ENCODE data around the gene HOMER1. TPM values are rescaled to one million over a fixed set of nuclear protein-coding genes. Genes with fewer than 3 reads are reported as not detected.

The HOMER1 gene
- polyA plus RNA-seq, 1 donor from 2014 or later = 30.6 TPM

- Histone ChIP-seq H2AFZ (ENCODE audit: low read depth, low read length) (no peak overlapping the region), H4K20me1 (ENCODE audit: insufficient read depth) (no peaks in the 10 kb centered on the region), H3K27ac (ENCODE audit: low read length) (no peak overlapping the region), H3K9ac (ENCODE audit: low read length) (no peak overlapping the region), H3K36me3 (ENCODE audit: insufficient read depth, low read length) (peaks cover 8% of the 10 kb centered on the region), H3F3A (ENCODE audit: insufficient read depth, low read length, poor library complexity, severe bottlenecking) (no peaks in the 10 kb centered on the region), H3K27me3 (ENCODE audit: insufficient read depth, low read depth, low read length) (no peaks in the 10 kb centered on the region), H3K4me2 (ENCODE audit: low read length) (no peak overlapping the region), H3K9me3 (ENCODE audit: low read length) (no peaks in the 10 kb centered on the region), H3K9me2 (ENCODE audit: insufficient read depth, low read length) (no peaks in the 10 kb centered on the region), H3K4me3 (ENCODE audit: low read length) (no peak overlapping the region), H3K79me2 (replicated peaks; ENCODE audit: insufficient read depth, low read length) (no peaks in the 10 kb centered on the region)
- TF ChIP-seq, protein P1, sequence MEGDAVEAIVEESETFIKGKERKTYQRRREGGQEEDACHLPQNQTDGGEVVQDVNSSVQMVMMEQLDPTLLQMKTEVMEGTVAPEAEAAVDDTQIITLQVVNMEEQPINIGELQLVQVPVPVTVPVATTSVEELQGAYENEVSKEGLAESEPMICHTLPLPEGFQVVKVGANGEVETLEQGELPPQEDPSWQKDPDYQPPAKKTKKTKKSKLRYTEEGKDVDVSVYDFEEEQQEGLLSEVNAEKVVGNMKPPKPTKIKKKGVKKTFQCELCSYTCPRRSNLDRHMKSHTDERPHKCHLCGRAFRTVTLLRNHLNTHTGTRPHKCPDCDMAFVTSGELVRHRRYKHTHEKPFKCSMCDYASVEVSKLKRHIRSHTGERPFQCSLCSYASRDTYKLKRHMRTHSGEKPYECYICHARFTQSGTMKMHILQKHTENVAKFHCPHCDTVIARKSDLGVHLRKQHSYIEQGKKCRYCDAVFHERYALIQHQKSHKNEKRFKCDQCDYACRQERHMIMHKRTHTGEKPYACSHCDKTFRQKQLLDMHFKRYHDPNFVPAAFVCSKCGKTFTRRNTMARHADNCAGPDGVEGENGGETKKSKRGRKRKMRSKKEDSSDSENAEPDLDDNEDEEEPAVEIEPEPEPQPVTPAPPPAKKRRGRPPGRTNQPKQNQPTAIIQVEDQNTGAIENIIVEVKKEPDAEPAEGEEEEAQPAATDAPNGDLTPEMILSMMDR (IDR thresholded peaks at IDR 0.05; ENCODE audit: poor library complexity, severe bottlenecking) = no peak
- TF ChIP-seq, protein P2, sequence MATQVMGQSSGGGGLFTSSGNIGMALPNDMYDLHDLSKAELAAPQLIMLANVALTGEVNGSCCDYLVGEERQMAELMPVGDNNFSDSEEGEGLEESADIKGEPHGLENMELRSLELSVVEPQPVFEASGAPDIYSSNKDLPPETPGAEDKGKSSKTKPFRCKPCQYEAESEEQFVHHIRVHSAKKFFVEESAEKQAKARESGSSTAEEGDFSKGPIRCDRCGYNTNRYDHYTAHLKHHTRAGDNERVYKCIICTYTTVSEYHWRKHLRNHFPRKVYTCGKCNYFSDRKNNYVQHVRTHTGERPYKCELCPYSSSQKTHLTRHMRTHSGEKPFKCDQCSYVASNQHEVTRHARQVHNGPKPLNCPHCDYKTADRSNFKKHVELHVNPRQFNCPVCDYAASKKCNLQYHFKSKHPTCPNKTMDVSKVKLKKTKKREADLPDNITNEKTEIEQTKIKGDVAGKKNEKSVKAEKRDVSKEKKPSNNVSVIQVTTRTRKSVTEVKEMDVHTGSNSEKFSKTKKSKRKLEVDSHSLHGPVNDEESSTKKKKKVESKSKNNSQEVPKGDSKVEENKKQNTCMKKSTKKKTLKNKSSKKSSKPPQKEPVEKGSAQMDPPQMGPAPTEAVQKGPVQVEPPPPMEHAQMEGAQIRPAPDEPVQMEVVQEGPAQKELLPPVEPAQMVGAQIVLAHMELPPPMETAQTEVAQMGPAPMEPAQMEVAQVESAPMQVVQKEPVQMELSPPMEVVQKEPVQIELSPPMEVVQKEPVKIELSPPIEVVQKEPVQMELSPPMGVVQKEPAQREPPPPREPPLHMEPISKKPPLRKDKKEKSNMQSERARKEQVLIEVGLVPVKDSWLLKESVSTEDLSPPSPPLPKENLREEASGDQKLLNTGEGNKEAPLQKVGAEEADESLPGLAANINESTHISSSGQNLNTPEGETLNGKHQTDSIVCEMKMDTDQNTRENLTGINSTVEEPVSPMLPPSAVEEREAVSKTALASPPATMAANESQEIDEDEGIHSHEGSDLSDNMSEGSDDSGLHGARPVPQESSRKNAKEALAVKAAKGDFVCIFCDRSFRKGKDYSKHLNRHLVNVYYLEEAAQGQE (IDR thresholded peaks at IDR 0.05; ENCODE audit: borderline replicate concordance) = no peak
- TF ChIP-seq RAD21 (conservative IDR thresholded peaks at IDR 0.05) (no peak), MXI1 (conservative IDR thresholded peaks at IDR 0.05; ENCODE audit: poor library complexity, severe bottlenecking) (no peak), SMC3 (conservative IDR thresholded peaks at IDR 0.05; ENCODE audit: poor library complexity) (no peak), TAF1 (IDR thresholded peaks at IDR 0.05; ENCODE audit: low read depth) (no peak), EZH2 (IDR thresholded peaks at IDR 0.05; ENCODE audit: borderline replicate concordance, insufficient read depth, low read length, poor library complexity, severe bottlenecking) (no peak)
Measured at GRCh38 chr5:79397080-79397479, 116.9 kb downstream of the HOMER1 start.

GRCh38 chr5:79396265-79396664, 117.7 kb downstream of the HOMER1 start:
- H3K4me3 ChIP-seq (ENCODE audit: low read length) = no peak overlapping the region
- H3K27me3 ChIP-seq (ENCODE audit: insufficient read depth, low read depth, low read length) = no peaks in the 10 kb centered on the region
- H3K4me2 ChIP-seq (ENCODE audit: low read length) = no peak overlapping the region
- no peak overlapping the region for H3K27ac ChIP-seq (ENCODE audit: low read length)
- H3K79me2 ChIP-seq (replicated peaks; ENCODE audit: insufficient read depth, low read length) = no peaks in the 10 kb centered on the region
- H3K9me3 ChIP-seq (ENCODE audit: low read length) = no peaks in the 10 kb centered on the region
- TF ChIP-seq EZH2 (IDR thresholded peaks at IDR 0.05; ENCODE audit: borderline replicate concordance, insufficient read depth, low read length, poor library complexity, severe bottlenecking) = no peak
- TF ChIP-seq, protein P2 (IDR thresholded peaks at IDR 0.05; ENCODE audit: borderline replicate concordance) = no peak
- no peak for TF ChIP-seq MXI1 (conservative IDR thresholded peaks at IDR 0.05; ENCODE audit: poor library complexity, severe bottlenecking)
- no peak for TF ChIP-seq POLR2AphosphoS5 (IDR thresholded peaks at IDR 0.05)
- TF ChIP-seq, protein P1 (IDR thresholded peaks at IDR 0.05; ENCODE audit: poor library complexity, severe bottlenecking) = no peak
- TF ChIP-seq EP300 (conservative IDR thresholded peaks at IDR 0.05; ENCODE audit: poor library complexity, severe bottlenecking) = no peak
- no peak for TF ChIP-seq TAF1 (IDR thresholded peaks at IDR 0.05; ENCODE audit: low read depth)
- TF ChIP-seq RAD21 (conservative IDR thresholded peaks at IDR 0.05) = no peak
- TF ChIP-seq SMC3 (conservative IDR thresholded peaks at IDR 0.05; ENCODE audit: poor library complexity) = no peak
- H4K20me1 ChIP-seq (ENCODE audit: insufficient read depth) = no peaks in the 10 kb centered on the region
- H3K9ac ChIP-seq (ENCODE audit: low read length) = no peak overlapping the region
- no peaks in the 10 kb centered on the region for H3F3A ChIP-seq (ENCODE audit: insufficient read depth, low read length, poor library complexity, severe bottlenecking)
- H3K36me3 ChIP-seq (ENCODE audit: insufficient read depth, low read length) = peaks cover 8% of the 10 kb centered on the region
- no peak overlapping the region for H2AFZ ChIP-seq (ENCODE audit: low read depth, low read length)
- H3K9me2 ChIP-seq (ENCODE audit: insufficient read depth, low read length) = no peaks in the 10 kb centered on the region

All from neural cell (in vitro differentiated cells).